NCI-H510A (cell line): ENCODE data around the gene TACC2.
"Not testable (repeated sequence)": the region's sequence is repeated elsewhere in the genome, so short reads cannot be mapped to it uniquely, and the experiment has no call there.

Experiments
- DNase-seq: peaks from one replicate; lab custom pipeline; 2025; lab: John Stamatoyannopoulos, UW

The TACC2 gene

GRCh38 chr10:122057841-122058413, 69.0 kb downstream of the TACC2 start:
- DNase-seq: no peak

- DNase-seq: no peak
Observed at GRCh38 chr10:122060250-122060649, 71.3 kb downstream of the TACC2 start.

GRCh38 chr10:122062831-122063674, 74.1 kb downstream of the TACC2 start:
- peak; percentile 73 for DNase-seq

- not testable (repeated sequence) for DNase-seq
Observed at GRCh38 chr10:122066337-122066939, 77.5 kb downstream of the TACC2 start.

GRCh38 chr10:122068844-122069243, 79.9 kb downstream of the TACC2 start:
- DNase-seq: no peak

GRCh38 chr10:122072491-122072890, 83.5 kb downstream of the TACC2 start:
- no peak for DNase-seq

- no peak for DNase-seq
Observed at GRCh38 chr10:122073508-122073907, 84.5 kb downstream of the TACC2 start.

GRCh38 chr10:122075171-122075570, 86.2 kb downstream of the TACC2 start:
- no peak for DNase-seq

GRCh38 chr10:122075876-122076275, 86.9 kb downstream of the TACC2 start:
- not testable (repeated sequence) for DNase-seq

- no peak for DNase-seq
Observed at GRCh38 chr10:122077311-122077875, 88.4 kb downstream of the TACC2 start.

GRCh38 chr10:122078326-122078725, 89.4 kb downstream of the TACC2 start:
- no peak for DNase-seq

- no peak for DNase-seq
Observed at GRCh38 chr10:122078965-122079795, 90.2 kb downstream of the TACC2 start.

- no peak for DNase-seq
Observed at GRCh38 chr10:122082616-122083477, 93.9 kb downstream of the TACC2 start.

- DNase-seq: no peak
Observed at GRCh38 chr10:122083478-122084025, 94.6 kb downstream of the TACC2 start.

GRCh38 chr10:122084286-122085041, 95.5 kb downstream of the TACC2 start:
- DNase-seq: no peak

GRCh38 chr10:122085423-122085911, 96.5 kb downstream of the TACC2 start:
- DNase-seq: no peak

- no peak for DNase-seq
Observed at GRCh38 chr10:122086416-122087240, 97.7 kb downstream of the TACC2 start.

GRCh38 chr10:122087436-122087835, 98.5 kb downstream of the TACC2 start:
- no peak for DNase-seq
